ENCODE data around the gene DDX39B. TPM values are rescaled to one million over a fixed set of nuclear protein-coding genes. Genes with fewer than 3 reads are reported as not detected.

Gene DDX39B
- total and polyA plus RNA-seq, 2 of the 8 experiments (the other 6 are each of a cell fraction or from before 2014, with no cell fraction given) = 780 to 1,164 TPM

- no peak overlapping the region for H4K8ac ChIP-seq (ENCODE audit: extremely low read depth, insufficient read depth, low read length)
- 85% methylated on average over 2 of the region's 2 CpGs; no CpG with 5 or more reads in 1 of the 2 experiments for WGBS, 2 experiments (ENCODE audit: extremely low coverage in 1 of 2, insufficient coverage in 1 of 2, insufficient read length in 1 of 2, insufficient replicate concordance in 2 of 2, low coverage in 1 of 2, low lambda C conversion rate in 2 of 2, missing lambda C conversion rate in 1 of 2)
- H3K36me3 ChIP-seq (ENCODE audit: control insufficient read depth in 2 of 4, insufficient read depth in 4 of 4, low read length in 3 of 4) = no peaks in the 10 kb centered on the region
- DNase-seq (ENCODE audit: low read depth in 1 of 2, low spot score in 2 of 2) = no peak
- H3K4me1 ChIP-seq (replicated peaks in 1 of 4; ENCODE audit: control insufficient read depth in 3 of 4, insufficient read depth in 4 of 4, low read length in 3 of 4) = peaks cover 5 to 18% (median 8%) of the 10 kb centered on the region in 4 experiments
- CTCF ChIA-PET (ENCODE audit: partially characterized antibody) = interaction anchor here (1.0 to 1.9 kb wide), 4 partner anchors 43 to 103 kb away, joined by 3 to 6 read pairs (median 3); no protein-coding TSS in a partner anchor
- H3K14ac ChIP-seq (ENCODE audit: insufficient read length) = no peak overlapping the region
- H2AFZ ChIP-seq (ENCODE audit: low read length) = no peak overlapping the region
- H3K9me3 ChIP-seq (ENCODE audit: insufficient read depth in 2 of 2, low read depth in 1 of 2, low read length in 1 of 2) = no peaks in the 10 kb centered on the region
- no peak overlapping the region for H4K91ac ChIP-seq (replicated peaks; ENCODE audit: insufficient read length, low read length)
- H3K56ac ChIP-seq (replicated peaks; ENCODE audit: insufficient read length, low read depth, low read length) = no peak overlapping the region
- no peak overlapping the region for H3K18ac ChIP-seq (ENCODE audit: extremely low read depth, low read length)
- no peak overlapping the region for H3K9ac ChIP-seq (replicated peaks in 1 of 4; ENCODE audit: extremely low read depth in 1 of 4, low read depth in 3 of 4, low read length in 3 of 4)
- 0 out of 2 replicates have a peak overlapping the region, but pooled peaks have one; percentile 43 for H2BK20ac ChIP-seq (ENCODE audit: low read length)
- TF ChIP-seq BRCA1 (IDR thresholded peaks at IDR 0.05; ENCODE audit: low read depth, low read length) (no peak), TAF1 (IDR thresholded peaks at IDR 0.05; ENCODE audit: low read depth, low read length) (no peak), TAF7 (optimal IDR thresholded peaks at IDR 0.05; ENCODE audit: borderline replicate concordance, low read depth, low read length) (no peak), SIN3A (conservative IDR thresholded peaks at IDR 0.05 in 1 of 2, IDR thresholded peaks at IDR 0.05 in 1 of 2; ENCODE audit: low read depth in 1 of 2, low read length in 2 of 2) (no peak), TCF12 (IDR thresholded peaks at IDR 0.05; ENCODE audit: low read depth, low read length) (no peak), USF2 (IDR thresholded peaks at IDR 0.05; ENCODE audit: low read length) (no peak), SP2 (IDR thresholded peaks at IDR 0.05; ENCODE audit: low read length) (no peak), SIRT6 (IDR thresholded peaks at IDR 0.05; ENCODE audit: low read length) (no peak), ATF2 (IDR thresholded peaks at IDR 0.05; ENCODE audit: low read length) (no peak)
- H3K23ac ChIP-seq (ENCODE audit: insufficient read length) = no peak overlapping the region
- H3K4me3 ChIP-seq (ENCODE audit: extremely low read depth in 1 of 4, insufficient read depth in 2 of 4, low read depth in 3 of 4, low read length in 4 of 4) = peak overlapping the region in 3 of 4 experiments; percentile 48 to 70 (median 58); a peak in 6 of 8 replicates
- H3K79me2 ChIP-seq (ENCODE audit: control insufficient read depth in 1 of 2, insufficient read depth in 2 of 2, low read length in 2 of 2) = peaks cover 0 to 5% of the 10 kb centered on the region in 2 experiments; a peak in 2 of 4 replicates
- no peak overlapping the region for H2BK120ac ChIP-seq (replicated peaks; ENCODE audit: low read depth, low read length)
- H3K4ac ChIP-seq (replicated peaks; ENCODE audit: insufficient read length, low read depth, low read length) = no peak overlapping the region
- peaks cover 8% of the 10 kb centered on the region; the same call in 1 of the 2 replicates for H3K23me2 ChIP-seq (ENCODE audit: low read depth, low read length)
- no peak for FAIRE-seq
- peak overlapping the region; percentile 74 to 82; a peak in 3 of 4 replicates for H3K4me2 ChIP-seq (ENCODE audit: insufficient read depth in 1 of 2, low read depth in 2 of 2, low read length in 2 of 2)
- H3K27ac ChIP-seq (ENCODE audit: low read depth, low read length) = no peak overlapping the region
- no peak overlapping the region for H2BK5ac ChIP-seq (ENCODE audit: low read depth, low read length)
- peaks cover under 1 to 3% of the 10 kb centered on the region in 2 experiments for H4K20me1 ChIP-seq (replicated peaks in 1 of 2; ENCODE audit: control insufficient read depth in 1 of 2, insufficient read depth in 2 of 2, low read length in 2 of 2)
- H2BK15ac ChIP-seq (ENCODE audit: low read length) = no peak overlapping the region
- POLR2A ChIA-PET (ENCODE audit: partially characterized antibody) = interaction anchor here (1.1 to 8.2 kb wide), 9 partner anchors 11 to 169 kb away, joined by 3 to 136 read pairs (median 5); partner anchors contain the start of genes ATP6V1G2, DDX39B, GPANK1 and NFKBIL1
- H3K79me1 ChIP-seq (ENCODE audit: low read depth, low read length) = no peaks in the 10 kb centered on the region
- H2BK12ac ChIP-seq (ENCODE audit: low read depth, low read length) = 0 out of 2 replicates have a peak overlapping the region, but pooled peaks have one; percentile 7
- H3K27me3 ChIP-seq (replicated peaks in 1 of 4; ENCODE audit: control insufficient read depth in 3 of 4, extremely low read depth in 1 of 4, insufficient read depth in 3 of 4, low read length in 3 of 4) = peaks cover 0 to 15% (median 9%) of the 10 kb centered on the region in 4 experiments; a peak in 6 of 7 replicates
- 0 out of 2 replicates have a peak overlapping the region, but pooled peaks have one; percentile 53 for H2AK5ac ChIP-seq (ENCODE audit: low read depth, low read length)
- no peak overlapping the region for H4K5ac ChIP-seq (ENCODE audit: insufficient read length, low read depth, low read length)
These were observed 46.2 kb downstream of the DDX39B start for GRCh38 chr6:31495580-31495979.

Data from H1 (cell line).